CD4-positive, alpha-beta T cell (primary cell): ENCODE data around the gene SNRPB. TPM values are rescaled to one million over a fixed set of nuclear protein-coding genes. Genes with fewer than 3 reads are reported as not detected.

Experiments used
- ATAC-seq: fragments of 200-7000 bp; cut with Tn5 transposase; one replicate; pipeline ENCODE4 v1.10.0; 2022; ENCODE audit warnings: mild to moderate bottlenecking; ENCODE audit not compliant: poor library complexity
- CTCF ChIA-PET: fragments of 350-600 bp; sonication (Branson Sonifier 250); formaldehyde crosslinking; loops from one replicate; lab custom pipeline; 2021; ENCODE audit warnings: antibody characterized with exemption, inconsistent platforms; lab: Charles Lee
- POLR2A ChIA-PET: fragments of 350-600 bp; sonication (Branson Sonifier 250); formaldehyde crosslinking; loops from one replicate; lab custom pipeline; 2021; ENCODE audit warnings: antibody characterized with exemption, inconsistent platforms; lab: Charles Lee
- DNase-seq, 14 experiments: peaks; one replicate each; pipeline ENCODE4 v3.0.0-alpha.2; 2013 to 2020; ENCODE audit warnings: mixed read lengths in 2 of 14
- H3K27ac ChIP-seq, 2 donors: one replicate each; pipeline versions ENCODE4 v1.5.1 to v1.7.0; 2013; ENCODE audit warnings: low read length in 2 of 2, low read depth in 1 of 2, mild to moderate bottlenecking in 1 of 2
- H3K27me3 ChIP-seq, 2 experiments: 1 replicate in 1 of 2; 2 replicates in 1 of 2; pipeline versions ENCODE4 v1.6.1 to v1.7.0; 2013; ENCODE audit warnings: low read length in 2 of 2, control low read depth in 1 of 2, mild to moderate bottlenecking in 1 of 2, moderate library complexity in 1 of 2; ENCODE audit not compliant: insufficient read depth in 2 of 2, control insufficient read depth in 1 of 2
- H3K36me3 ChIP-seq: one replicate; pipeline ENCODE4 v1.6.1; 2013; ENCODE audit warnings: low read length, control low read depth; ENCODE audit not compliant: insufficient read depth
- H3K4me1 ChIP-seq: one replicate; pipeline ENCODE4 v1.6.1; 2013; ENCODE audit warnings: low read length, control low read depth; ENCODE audit not compliant: insufficient read depth
- H3K4me3 ChIP-seq: one replicate; pipeline ENCODE4 v1.5.1; 2013; ENCODE audit warnings: mild to moderate bottlenecking, low read length, moderate library complexity
- H3K9me3 ChIP-seq, 2 experiments: 1 replicate in 1 of 2; 2 replicates in 1 of 2; pipeline versions ENCODE4 v1.6.1 to v1.7.0; 2013; ENCODE audit warnings: low read length in 2 of 2, mild to moderate bottlenecking in 2 of 2, control low read depth in 1 of 2, moderate library complexity in 1 of 2; ENCODE audit not compliant: control insufficient read depth in 1 of 2, insufficient read depth in 1 of 2
- H3K27ac Mint-ChIP-seq: one replicate; pipeline ENCODE4 v1.8.0; 2020; ENCODE audit warnings: mixed read lengths
- H3K27me3 Mint-ChIP-seq: one replicate; pipeline ENCODE4 v1.8.0; 2021; ENCODE audit warnings: mixed read lengths
- H3K36me3 Mint-ChIP-seq: one replicate; pipeline ENCODE4 v1.8.0; 2021; ENCODE audit warnings: low read depth, mixed read lengths
- H3K4me1 Mint-ChIP-seq: one replicate; pipeline ENCODE4 v1.8.0; 2021; ENCODE audit warnings: low read depth, mixed read lengths
- H3K4me3 Mint-ChIP-seq: one replicate; pipeline ENCODE4 v1.8.0; 2020; ENCODE audit warnings: mild to moderate bottlenecking, mixed read lengths
- H3K9me3 Mint-ChIP-seq: one replicate; pipeline ENCODE4 v1.8.0; 2020; ENCODE audit warnings: mixed read lengths
- CTCF ChIP-seq: fragments of 200-600 bp; IDR thresholded peaks from one replicate; pipeline ENCODE4 v1.8.0; 2022; ENCODE audit warnings: antibody characterized with exemption, mild to moderate bottlenecking
- intact Hi-C, 2 experiments: fragments of 100-400 bp; cut with DNase I in 1 of 2; cut with micrococcal nuclease in 1 of 2; formaldehyde crosslinking; loops; one replicate each; pipeline versions ENCODE4 v1.15.1 to v1.9.0; 2023 to 2025; cut with DNase I, micrococcal nuclease
- total RNA-seq, 174 experiments: library from RNA in 2 of 174; stranded (reverse) in 2 of 174; gene quantifications; one replicate each; pipeline ENCODE4 v1.2.3 and lab custom pipeline; 2021 to 2026

Gene SNRPB
- total RNA-seq, 2 experiments from 2014 or later = 146 to 147 TPM

- no peaks in the 10 kb centered on the region for H3K36me3 ChIP-seq
- Mint-ChIP-seq H3K9me3 (no peaks in the 10 kb centered on the region), H3K4me3 (no peak overlapping the region), H3K4me1 (peaks cover 6% of the 10 kb centered on the region), H3K27me3 (no peaks in the 10 kb centered on the region), H3K36me3 (no peaks in the 10 kb centered on the region), H3K27ac (no peak overlapping the region)
- ATAC-seq = no peak
- no peaks in the 10 kb centered on the region for H3K27me3 ChIP-seq
- H3K27ac ChIP-seq = no peak overlapping the region
- CTCF ChIA-PET = no interaction called here
- intact Hi-C loops = no loop called here
- peak in 2 of 14 experiments; percentile 30 to 45 for DNase-seq
- TF ChIP-seq CTCF = no peak
- peaks cover 2% of the 10 kb centered on the region for H3K4me1 ChIP-seq
- peaks cover 0 to 6% of the 10 kb centered on the region in 2 experiments for H3K9me3 ChIP-seq
- H3K4me3 ChIP-seq = no peak overlapping the region
- POLR2A ChIA-PET = interaction anchor here (1.4 kb wide), 1 partner anchor 24 kb away, joined by 3 read pairs; the partner anchor contains the start of gene SNRPB
These were observed 23.7 kb downstream of the SNRPB start for GRCh38 chr20:2446845-2447244.

- no peak overlapping the region for H3K27ac Mint-ChIP-seq
- H3K9me3 Mint-ChIP-seq = no peaks in the 10 kb centered on the region
- TF ChIP-seq CTCF = no peak
- no peak overlapping the region for H3K27ac ChIP-seq
- no peaks in the 10 kb centered on the region for H3K36me3 Mint-ChIP-seq
- no peaks in the 10 kb centered on the region for H3K4me1 Mint-ChIP-seq
- ATAC-seq = no peak
- DNase-seq = no peak
- peaks cover 19% of the 10 kb centered on the region for H3K27me3 Mint-ChIP-seq
- no peaks in the 10 kb centered on the region for H3K36me3 ChIP-seq
- peaks cover 0 to 5% of the 10 kb centered on the region in 2 experiments for H3K9me3 ChIP-seq
- no peaks in the 10 kb centered on the region for H3K4me1 ChIP-seq
- no peak overlapping the region for H3K4me3 ChIP-seq
- POLR2A ChIA-PET = no interaction called here
- CTCF ChIA-PET = no interaction called here
- peaks cover 0 to 5% of the 10 kb centered on the region in 2 experiments for H3K27me3 ChIP-seq
- intact Hi-C loops = no loop called here
- no peak overlapping the region for H3K4me3 Mint-ChIP-seq
These were observed 39.4 kb downstream of the SNRPB start for GRCh38 chr20:2431185-2431584.

DNA sequence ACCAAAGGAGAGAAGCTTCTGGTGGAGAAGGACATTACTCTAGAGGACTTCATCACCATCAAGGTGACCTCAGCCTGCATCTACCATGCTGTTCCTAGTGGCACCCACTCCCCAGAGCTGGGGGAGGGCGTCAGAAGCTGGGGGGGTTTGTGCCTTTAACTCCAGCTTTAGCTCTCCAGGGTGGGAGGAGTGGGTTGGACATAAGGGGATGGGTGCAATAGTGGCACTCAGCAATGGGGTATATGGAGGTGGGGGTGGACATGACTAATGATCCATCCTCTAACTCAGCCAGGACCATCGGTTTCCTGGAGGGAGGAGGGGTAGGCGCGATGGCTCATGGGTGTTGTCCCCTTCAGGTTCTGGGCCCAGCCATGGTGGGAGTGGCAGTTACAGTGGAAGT is 40.1 kb downstream of the SNRPB start:
- DNase-seq (no peak), ATAC-seq (no peak)
- H3K4me1 ChIP-seq = no peaks in the 10 kb centered on the region
- H3K27me3 ChIP-seq = peaks cover 0 to 5% of the 10 kb centered on the region in 2 experiments
- no peak overlapping the region for H3K27ac ChIP-seq
- H3K9me3 ChIP-seq = peaks cover 0 to 5% of the 10 kb centered on the region in 2 experiments
- no peak overlapping the region for H3K4me3 ChIP-seq
- no peaks in the 10 kb centered on the region for H3K36me3 Mint-ChIP-seq
- intact Hi-C loops = no loop called here
- H3K27ac Mint-ChIP-seq = no peak overlapping the region
- ChIA-PET CTCF (no interaction called here), POLR2A (no interaction called here)
- H3K36me3 ChIP-seq = no peaks in the 10 kb centered on the region
- no peaks in the 10 kb centered on the region for H3K4me1 Mint-ChIP-seq
- no peaks in the 10 kb centered on the region for H3K9me3 Mint-ChIP-seq
- no peak overlapping the region for H3K4me3 Mint-ChIP-seq
- peaks cover 19% of the 10 kb centered on the region for H3K27me3 Mint-ChIP-seq
- TF ChIP-seq CTCF = no peak
